ENCODE data around the gene NPLOC4.

Gene NPLOC4

GRCh38 chr17:81660441-81660840 is 23.5 kb upstream of the NPLOC4 start:
- TF ChIP-seq CTCF (IDR thresholded peaks at IDR 0.05; ENCODE audit: low read depth, low read length), result no peak
- DNase-seq (ENCODE audit: extremely low read depth, low read depth), result no peak

GRCh38 chr17:81659038-81659437 is 22.1 kb upstream of the NPLOC4 start:
- no peak for TF ChIP-seq CTCF (IDR thresholded peaks at IDR 0.05; ENCODE audit: low read depth, low read length)
- DNase-seq (ENCODE audit: extremely low read depth, low read depth), result no peak

- no peak for TF ChIP-seq CTCF (IDR thresholded peaks at IDR 0.05; ENCODE audit: low read depth, low read length)
- DNase-seq (ENCODE audit: extremely low read depth, low read depth), result no peak
Observed at GRCh38 chr17:81656835-81657234, 19.9 kb upstream of the NPLOC4 start.

- TF ChIP-seq CTCF (IDR thresholded peaks at IDR 0.05; ENCODE audit: low read depth, low read length), result no peak
- no peak for DNase-seq (ENCODE audit: extremely low read depth, low read depth)
Observed at GRCh38 chr17:81656118-81656743, 19.3 kb upstream of the NPLOC4 start, which contains the start of gene PDE6G. Gene PDE6G, minus strand, starts transcription at chr17:81656542. Its CDS starts 3,237 bp downstream, at chr17:81653305.

GRCh38 chr17:81655378-81656117 is 18.6 kb upstream of the NPLOC4 start:
- DNase-seq (ENCODE audit: extremely low read depth, low read depth), result no peak

GRCh38 chr17:81652906-81653771 is 16.2 kb upstream of the NPLOC4 start:
- no peak for DNase-seq (ENCODE audit: extremely low read depth, low read depth)
- TF ChIP-seq CTCF (IDR thresholded peaks at IDR 0.05; ENCODE audit: low read depth, low read length), result no peak

More at GRCh38 chr17:81655378-81656117, 18.6 kb upstream of the NPLOC4 start:
- no peak for TF ChIP-seq CTCF (IDR thresholded peaks at IDR 0.05; ENCODE audit: low read depth, low read length)

Measured in AG09319 (cell line).